ENCODE data around the gene MYO5A. TPM values are rescaled to one million over a fixed set of nuclear protein-coding genes. Genes with fewer than 3 reads are reported as not detected.
"Not testable (repeated sequence)": the region's sequence is repeated elsewhere in the genome, so short reads cannot be mapped to it uniquely, and the experiment has no call there.

The MYO5A gene
- total RNA-seq, 1 donor from 2014 or later = 6.5 TPM

DNA sequence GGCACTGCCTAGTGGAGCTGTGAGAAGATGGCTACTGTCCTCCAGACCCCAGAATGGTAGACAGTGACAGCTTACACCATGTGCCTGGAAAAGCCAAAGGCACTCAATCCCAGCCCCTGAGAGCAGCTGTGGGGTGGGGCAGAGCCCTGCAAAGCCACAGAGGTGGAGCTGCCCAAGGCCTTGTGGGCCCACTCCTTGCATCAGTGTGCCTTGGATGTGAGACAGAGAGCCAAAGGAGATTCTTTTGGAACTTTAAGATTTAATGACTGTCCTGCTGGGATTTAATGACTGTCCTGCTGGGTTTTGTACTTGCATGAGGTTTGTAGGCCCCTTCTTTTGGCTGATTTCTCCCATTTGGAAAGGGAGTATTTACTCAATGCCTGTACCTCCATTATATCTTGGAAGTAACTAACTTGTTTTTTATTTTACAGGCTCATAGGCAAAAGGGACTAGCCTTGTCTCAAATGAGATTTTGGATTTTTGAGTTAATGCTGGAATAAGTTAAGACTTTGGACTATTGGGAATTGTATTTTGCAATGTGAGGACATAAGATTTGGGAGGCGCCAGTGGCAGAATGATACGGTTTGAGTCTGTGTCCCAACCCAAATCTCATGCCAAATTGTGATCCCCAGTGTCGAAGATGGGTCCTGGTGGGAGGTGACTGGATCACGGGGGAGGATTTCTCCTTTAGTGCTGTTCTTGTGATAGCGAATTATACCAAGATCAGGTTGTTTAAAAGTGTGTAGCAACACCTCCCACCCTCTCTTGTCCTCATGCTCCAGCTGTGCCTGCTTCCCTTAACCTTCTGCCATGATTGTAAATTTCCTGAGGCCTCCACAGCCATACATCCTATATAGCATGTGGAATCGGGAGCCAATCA lies 80.4 kb downstream of the MYO5A start:
- peaks cover 5% of the 10 kb centered on the region for H3K9me3 ChIP-seq (replicated peaks)
- no peaks in the 10 kb centered on the region for H3K27me3 ChIP-seq (ENCODE audit: low read depth)
- DNase-seq = no peak
- H3K4me3 ChIP-seq = no peak overlapping the region
- peaks cover 46% of the 10 kb centered on the region for H3K4me1 ChIP-seq
- H3K36me3 ChIP-seq = no peaks in the 10 kb centered on the region
- TF ChIP-seq, protein P1, sequence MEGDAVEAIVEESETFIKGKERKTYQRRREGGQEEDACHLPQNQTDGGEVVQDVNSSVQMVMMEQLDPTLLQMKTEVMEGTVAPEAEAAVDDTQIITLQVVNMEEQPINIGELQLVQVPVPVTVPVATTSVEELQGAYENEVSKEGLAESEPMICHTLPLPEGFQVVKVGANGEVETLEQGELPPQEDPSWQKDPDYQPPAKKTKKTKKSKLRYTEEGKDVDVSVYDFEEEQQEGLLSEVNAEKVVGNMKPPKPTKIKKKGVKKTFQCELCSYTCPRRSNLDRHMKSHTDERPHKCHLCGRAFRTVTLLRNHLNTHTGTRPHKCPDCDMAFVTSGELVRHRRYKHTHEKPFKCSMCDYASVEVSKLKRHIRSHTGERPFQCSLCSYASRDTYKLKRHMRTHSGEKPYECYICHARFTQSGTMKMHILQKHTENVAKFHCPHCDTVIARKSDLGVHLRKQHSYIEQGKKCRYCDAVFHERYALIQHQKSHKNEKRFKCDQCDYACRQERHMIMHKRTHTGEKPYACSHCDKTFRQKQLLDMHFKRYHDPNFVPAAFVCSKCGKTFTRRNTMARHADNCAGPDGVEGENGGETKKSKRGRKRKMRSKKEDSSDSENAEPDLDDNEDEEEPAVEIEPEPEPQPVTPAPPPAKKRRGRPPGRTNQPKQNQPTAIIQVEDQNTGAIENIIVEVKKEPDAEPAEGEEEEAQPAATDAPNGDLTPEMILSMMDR (IDR thresholded peaks at IDR 0.05; ENCODE audit: borderline replicate concordance) = no peak
- intact Hi-C loops (cut with micrococcal nuclease) = no loop called here
- H3K27ac ChIP-seq (replicated peaks) = peak overlapping the region; percentile 22

GRCh38 chr15:52445954-52446353 lies 82.7 kb downstream of the MYO5A start:
- TF ChIP-seq, protein P1 (IDR thresholded peaks at IDR 0.05; ENCODE audit: borderline replicate concordance) = no peak
- no peaks in the 10 kb centered on the region for H3K27me3 ChIP-seq (ENCODE audit: low read depth)
- intact Hi-C loops (cut with micrococcal nuclease) = no loop called here
- H3K27ac ChIP-seq (replicated peaks) = peak overlapping the region; percentile 24
- no peaks in the 10 kb centered on the region for H3K9me3 ChIP-seq (replicated peaks)
- no peak overlapping the region for H3K4me3 ChIP-seq
- H3K4me1 ChIP-seq = peaks cover 41% of the 10 kb centered on the region
- no peak for DNase-seq
- no peaks in the 10 kb centered on the region for H3K36me3 ChIP-seq

DNA sequence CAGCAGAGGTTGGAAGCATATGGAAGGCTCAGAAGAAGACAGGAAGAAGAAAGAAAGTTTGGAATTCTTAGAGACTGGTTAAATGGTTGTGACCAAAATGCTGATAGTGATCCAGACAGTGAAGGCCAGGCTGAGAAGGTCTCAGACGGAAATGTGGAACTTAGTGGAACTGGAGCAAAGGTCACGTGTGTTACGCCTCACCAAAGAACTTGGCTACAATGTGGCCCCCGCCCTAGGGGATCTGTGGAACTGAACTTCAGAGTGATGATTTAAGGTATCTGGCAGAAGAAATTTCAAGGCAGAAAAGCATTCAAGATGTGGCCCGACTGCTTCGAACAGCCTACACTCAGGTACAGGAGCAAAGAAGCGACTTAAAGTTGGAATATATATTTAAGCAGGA lies 83.1 kb downstream of the MYO5A start:
- H3K4me3 ChIP-seq = no peak overlapping the region
- no peaks in the 10 kb centered on the region for H3K9me3 ChIP-seq (replicated peaks)
- TF ChIP-seq, protein P1 (IDR thresholded peaks at IDR 0.05; ENCODE audit: borderline replicate concordance) = no peak
- intact Hi-C loops (cut with micrococcal nuclease) = no loop called here
- H3K36me3 ChIP-seq = no peaks in the 10 kb centered on the region
- H3K27ac ChIP-seq (replicated peaks) = peak overlapping the region; percentile 24
- peaks cover 41% of the 10 kb centered on the region for H3K4me1 ChIP-seq
- DNase-seq = no peak
- H3K27me3 ChIP-seq (ENCODE audit: low read depth) = no peaks in the 10 kb centered on the region

DNA sequence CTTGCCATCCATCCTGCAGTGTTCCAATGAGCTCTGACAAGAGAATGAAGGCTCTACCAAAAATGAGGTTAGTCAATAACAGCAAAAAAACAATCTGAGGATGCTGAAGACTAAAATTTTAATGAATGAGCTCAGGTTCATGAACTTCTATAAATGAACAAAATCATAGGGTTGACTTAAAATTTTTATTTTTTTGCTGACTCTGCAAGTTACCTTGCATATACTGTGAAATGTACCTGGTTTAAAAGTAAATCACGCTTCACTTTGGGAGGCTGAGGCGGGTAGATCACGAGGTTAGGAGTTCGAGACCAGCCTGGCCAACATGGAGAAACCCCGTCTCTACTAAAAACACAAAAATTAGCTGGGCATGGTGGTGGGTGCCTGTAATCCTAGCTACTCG lies 85.5 kb downstream of the MYO5A start:
- intact Hi-C loops (cut with micrococcal nuclease); H3K27me3 ChIP-seq (ENCODE audit: low read depth); H3K36me3 ChIP-seq; H3K27ac ChIP-seq (replicated peaks); H3K9me3 ChIP-seq (replicated peaks); H3K4me3 ChIP-seq; DNase-seq: not testable (repeated sequence)
- H3K4me1 ChIP-seq = peaks cover 46% of the 10 kb centered on the region

DNA sequence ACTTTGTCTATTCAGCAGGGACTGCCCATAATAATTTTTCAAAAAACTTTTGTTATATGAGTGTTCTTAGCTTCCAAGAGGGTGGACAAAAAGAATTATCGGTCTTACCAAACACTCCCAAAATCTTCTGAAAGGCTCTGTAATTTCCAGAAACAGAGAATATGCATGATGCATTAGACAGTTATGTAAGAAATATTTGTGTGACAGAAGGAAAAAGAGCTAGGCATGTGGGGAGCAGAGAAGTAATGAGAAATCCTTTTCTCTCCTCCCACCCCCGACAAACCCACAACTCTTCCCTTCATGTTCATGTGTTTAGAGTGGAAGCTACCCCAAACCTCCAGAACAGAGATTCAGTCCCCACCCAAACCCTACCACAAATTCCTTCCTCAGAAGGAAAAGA lies 86.8 kb downstream of the MYO5A start:
- intact Hi-C loops (cut with micrococcal nuclease) = no loop called here
- peaks cover 51% of the 10 kb centered on the region for H3K4me1 ChIP-seq

GRCh38 chr15:52440946-52441345 lies 87.7 kb downstream of the MYO5A start:
- no peak for DNase-seq
- H3K36me3 ChIP-seq = no peaks in the 10 kb centered on the region
- TF ChIP-seq, protein P1 (IDR thresholded peaks at IDR 0.05; ENCODE audit: borderline replicate concordance) = no peak
- intact Hi-C loops (cut with micrococcal nuclease) = no loop called here
- H3K27ac ChIP-seq (replicated peaks) = peak overlapping the region; percentile 60
- no peaks in the 10 kb centered on the region for H3K27me3 ChIP-seq (ENCODE audit: low read depth)
- no peaks in the 10 kb centered on the region for H3K9me3 ChIP-seq (replicated peaks)
- H3K4me3 ChIP-seq = no peak overlapping the region
- H3K4me1 ChIP-seq = peaks cover 50% of the 10 kb centered on the region

More for the DNA sequence above, 86.8 kb downstream of the MYO5A start:
- TF ChIP-seq, protein P1 (IDR thresholded peaks at IDR 0.05; ENCODE audit: borderline replicate concordance) = no peak
- H3K9me3 ChIP-seq (replicated peaks) = no peaks in the 10 kb centered on the region
- no peak for DNase-seq
- no peaks in the 10 kb centered on the region for H3K27me3 ChIP-seq (ENCODE audit: low read depth)
- H3K36me3 ChIP-seq = no peaks in the 10 kb centered on the region
- H3K27ac ChIP-seq (replicated peaks) = no peak overlapping the region
- H3K4me3 ChIP-seq = no peak overlapping the region
